Measurements from ENCODE around the gene SOX6. TPM values are rescaled to one million over a fixed set of nuclear protein-coding genes. Genes with fewer than 3 reads are reported as not detected.

SOX6 gene
- total RNA-seq, 1 experiment from 2014 or later, result not detected

DNA sequence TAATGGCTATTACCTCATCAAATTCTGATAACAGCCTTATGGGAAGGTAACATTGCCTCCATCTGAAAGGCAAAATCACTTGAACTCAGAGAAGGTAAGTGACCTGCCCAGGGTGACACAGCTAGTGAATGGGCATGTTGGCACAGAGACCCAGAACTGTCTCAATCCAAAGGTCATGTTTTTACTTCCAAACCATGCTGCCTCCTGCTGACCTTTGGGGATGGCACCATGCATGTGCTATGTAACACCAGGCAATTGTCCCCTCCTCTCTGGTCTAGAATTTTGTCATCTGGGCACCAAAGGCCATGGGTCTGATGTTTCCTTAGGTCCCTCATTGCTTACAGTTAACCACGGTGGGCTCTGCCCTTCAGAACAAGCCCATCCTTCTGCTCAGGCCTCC, 417.4 kb downstream of the SOX6 start:
- H3K27me3 Mint-ChIP-seq (ENCODE audit: low read depth), result peaks cover 60% of the 10 kb centered on the region

More for the DNA sequence above, 417.4 kb downstream of the SOX6 start:
- no peak overlapping the region for H3K27ac ChIP-seq (ENCODE audit: insufficient read length, low read depth, low read length)
- no peaks in the 10 kb centered on the region for H3K23me2 ChIP-seq (ENCODE audit: insufficient read length, low read depth, low read length, poor library complexity, severe bottlenecking)
- no peak overlapping the region for H2BK12ac ChIP-seq (ENCODE audit: insufficient read length, low read depth, low read length)
- H3K4me1 ChIP-seq (ENCODE audit: insufficient read depth, low read length), result no peaks in the 10 kb centered on the region
- H3K4me1 Mint-ChIP-seq, result no peaks in the 10 kb centered on the region
- H3K27me3 ChIP-seq (ENCODE audit: insufficient read depth, low read length), result no peaks in the 10 kb centered on the region
- no peaks in the 10 kb centered on the region for H3K79me2 ChIP-seq (ENCODE audit: insufficient read depth, low read length)
- no peak overlapping the region for H3K18ac ChIP-seq (ENCODE audit: insufficient read length, low read depth, low read length)
- no CpG with 5 or more reads among the region's 1 CpG for WGBS (ENCODE audit: extremely low coverage, insufficient read length, low lambda C conversion rate)
- H4K8ac ChIP-seq (replicated peaks; ENCODE audit: insufficient read length, low read depth, low read length), result no peak overlapping the region
- DNase-seq, result no peak
- no peaks in the 10 kb centered on the region for H3K9me3 Mint-ChIP-seq
- no peak overlapping the region for H4K5ac ChIP-seq (ENCODE audit: insufficient read length, low read depth, low read length)
- TF ChIP-seq, protein P1, sequence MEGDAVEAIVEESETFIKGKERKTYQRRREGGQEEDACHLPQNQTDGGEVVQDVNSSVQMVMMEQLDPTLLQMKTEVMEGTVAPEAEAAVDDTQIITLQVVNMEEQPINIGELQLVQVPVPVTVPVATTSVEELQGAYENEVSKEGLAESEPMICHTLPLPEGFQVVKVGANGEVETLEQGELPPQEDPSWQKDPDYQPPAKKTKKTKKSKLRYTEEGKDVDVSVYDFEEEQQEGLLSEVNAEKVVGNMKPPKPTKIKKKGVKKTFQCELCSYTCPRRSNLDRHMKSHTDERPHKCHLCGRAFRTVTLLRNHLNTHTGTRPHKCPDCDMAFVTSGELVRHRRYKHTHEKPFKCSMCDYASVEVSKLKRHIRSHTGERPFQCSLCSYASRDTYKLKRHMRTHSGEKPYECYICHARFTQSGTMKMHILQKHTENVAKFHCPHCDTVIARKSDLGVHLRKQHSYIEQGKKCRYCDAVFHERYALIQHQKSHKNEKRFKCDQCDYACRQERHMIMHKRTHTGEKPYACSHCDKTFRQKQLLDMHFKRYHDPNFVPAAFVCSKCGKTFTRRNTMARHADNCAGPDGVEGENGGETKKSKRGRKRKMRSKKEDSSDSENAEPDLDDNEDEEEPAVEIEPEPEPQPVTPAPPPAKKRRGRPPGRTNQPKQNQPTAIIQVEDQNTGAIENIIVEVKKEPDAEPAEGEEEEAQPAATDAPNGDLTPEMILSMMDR (conservative IDR thresholded peaks at IDR 0.05), result no peak
- no peak overlapping the region for H3K4me3 Mint-ChIP-seq
- no peak overlapping the region for H2BK5ac ChIP-seq (ENCODE audit: insufficient read length, low read length)
- H3K9ac ChIP-seq (ENCODE audit: extremely low read depth, insufficient read length, low read length), result no peak overlapping the region
- no peaks in the 10 kb centered on the region for H3K9me3 ChIP-seq (ENCODE audit: control insufficient read depth, low read depth, low read length)
- H4K20me1 ChIP-seq (ENCODE audit: control insufficient read depth, insufficient read depth, insufficient read length), result no peaks in the 10 kb centered on the region
- no peak overlapping the region for H2BK15ac ChIP-seq (ENCODE audit: low read depth, low read length)
- H3K36me3 Mint-ChIP-seq (ENCODE audit: insufficient read depth in 1 of 3, low read depth in 3 of 3), result no peaks in the 10 kb centered on the region; a peak in 1 of 7 replicates
- no peaks in the 10 kb centered on the region for H3K79me1 ChIP-seq (ENCODE audit: insufficient read depth, low read depth, low read length, poor library complexity, severe bottlenecking)
- no peak overlapping the region for H3K14ac ChIP-seq (ENCODE audit: insufficient read depth, low read length)
- H3K27ac Mint-ChIP-seq, result no peak overlapping the region
- H2AFZ ChIP-seq (ENCODE audit: low read length), result no peak overlapping the region
- H3K4me2 ChIP-seq (ENCODE audit: insufficient read depth, insufficient read length, low read length), result no peak overlapping the region
- no peak overlapping the region for H3K56ac ChIP-seq (ENCODE audit: insufficient read length, low read depth, low read length)
- no peak overlapping the region for H2AK5ac ChIP-seq (ENCODE audit: insufficient read length, low read length)
- H2BK120ac ChIP-seq (ENCODE audit: low read depth, low read length, poor library complexity, severe bottlenecking), result no peak overlapping the region
- no peak overlapping the region for H4K91ac ChIP-seq (ENCODE audit: insufficient read length, low read depth, low read length)
- H3T11ph ChIP-seq (ENCODE audit: low read length), result no peak overlapping the region
- H3K23ac ChIP-seq (ENCODE audit: insufficient read length, low read depth, low read length), result no peak overlapping the region
- no peak overlapping the region for H2BK20ac ChIP-seq (ENCODE audit: low read depth, low read length, poor library complexity, severe bottlenecking)
- H3K4ac ChIP-seq (ENCODE audit: low read depth, low read length), result no peak overlapping the region
